Amniotic stem cell (primary cell): ENCODE results near the gene MYOG.
A peak's percentile ranks its signal among the peaks of the same experiment; 100 is the strongest.

Source experiments
- DNase-seq: peaks from one replicate; lab custom pipeline; 2025; lab: John Stamatoyannopoulos, UW

The MYOG gene

GRCh38 chr1:203072002-203072602 is 13.7 kb downstream of the MYOG start:
- no peak for DNase-seq

GRCh38 chr1:203069030-203069747 is 16.6 kb downstream of the MYOG start:
- DNase-seq: no peak

DNA sequence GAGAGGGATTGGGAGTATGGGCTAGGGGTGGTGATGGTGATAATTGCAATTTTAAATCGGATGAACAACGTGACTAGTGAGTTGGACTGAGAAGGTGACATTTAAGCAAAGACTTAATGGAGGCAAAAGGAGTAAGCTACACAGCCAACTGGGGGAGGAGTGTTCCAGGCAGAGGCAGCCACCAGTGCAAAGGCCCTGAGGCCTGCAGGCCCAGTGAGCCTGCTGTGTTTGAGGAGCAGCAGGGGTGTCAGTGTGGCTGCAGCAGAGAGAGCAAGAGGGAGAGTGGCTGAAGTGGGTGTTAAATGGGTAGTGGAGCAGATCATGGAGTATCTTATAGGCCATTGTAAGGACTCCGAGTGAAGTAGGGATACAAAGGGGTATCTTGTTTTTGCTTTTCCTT is 18.8 kb downstream of the MYOG start:
- DNase-seq: no peak

DNA sequence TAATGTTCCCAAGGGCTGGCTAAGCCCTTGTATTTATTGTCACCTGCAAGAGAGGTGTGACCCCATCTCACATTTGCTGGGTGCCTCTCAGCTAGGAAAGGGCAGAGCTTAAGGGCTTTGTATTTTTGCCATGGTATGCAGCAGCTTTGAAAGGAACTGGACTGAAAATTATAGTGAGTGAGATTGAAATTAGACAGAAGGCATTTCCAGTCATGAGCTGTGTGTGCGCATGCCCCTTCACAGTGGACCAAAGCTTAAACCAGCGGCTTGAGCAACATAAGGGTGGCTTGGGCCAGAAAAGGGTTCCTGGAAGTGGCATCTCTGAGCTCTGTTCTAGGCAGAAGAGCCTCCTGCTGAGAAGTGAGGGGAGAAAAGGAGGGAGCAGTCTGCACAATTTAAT is 19.8 kb downstream of the MYOG start:
- DNase-seq: no peak

- DNase-seq: no peak
Observed at GRCh38 chr1:203065191-203065590, 20.6 kb downstream of the MYOG start.

DNA sequence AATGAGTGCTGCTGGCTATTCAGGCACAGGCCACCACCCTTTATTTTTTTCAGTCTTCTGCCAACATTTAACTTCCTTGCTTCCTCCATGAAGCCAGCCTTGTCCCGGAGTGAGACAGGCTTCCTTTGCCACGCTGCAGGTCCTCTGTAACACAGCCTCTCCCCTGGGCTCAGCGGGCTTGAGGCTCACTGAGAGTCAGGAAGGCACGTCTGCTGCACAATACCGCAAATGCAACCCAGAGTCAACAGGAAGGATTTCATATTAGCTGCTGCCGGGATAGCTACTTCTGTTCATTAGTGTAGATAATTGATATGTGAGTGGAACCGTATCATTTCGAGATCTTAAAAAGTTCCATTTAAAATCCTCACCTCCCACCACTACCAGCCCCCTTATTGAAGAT is 22.5 kb downstream of the MYOG start:
- no peak for DNase-seq

GRCh38 chr1:203060115-203060514 is 25.7 kb downstream of the MYOG start:
- DNase-seq: no peak

DNA sequence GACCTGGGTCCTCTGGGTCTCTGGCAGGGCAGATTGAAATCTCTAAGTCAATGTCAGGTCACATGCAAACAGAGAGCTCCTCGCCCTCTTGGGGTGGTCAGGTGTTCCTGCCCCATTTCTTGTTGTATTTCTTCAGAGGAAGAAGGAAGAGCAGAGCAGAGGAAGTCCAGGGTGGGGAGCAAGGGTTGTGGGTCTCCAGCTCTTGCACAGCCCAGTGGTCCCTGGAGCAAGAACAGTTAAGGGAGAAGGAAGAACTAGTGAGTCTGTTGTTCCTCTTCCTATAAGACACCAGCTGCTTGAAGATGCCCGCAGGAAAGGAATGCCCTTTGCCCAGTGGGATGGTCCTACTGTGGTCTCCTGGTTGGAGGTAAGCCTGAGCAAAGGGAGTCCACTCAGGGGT is 26.3 kb downstream of the MYOG start:
- no peak for DNase-seq

DNA sequence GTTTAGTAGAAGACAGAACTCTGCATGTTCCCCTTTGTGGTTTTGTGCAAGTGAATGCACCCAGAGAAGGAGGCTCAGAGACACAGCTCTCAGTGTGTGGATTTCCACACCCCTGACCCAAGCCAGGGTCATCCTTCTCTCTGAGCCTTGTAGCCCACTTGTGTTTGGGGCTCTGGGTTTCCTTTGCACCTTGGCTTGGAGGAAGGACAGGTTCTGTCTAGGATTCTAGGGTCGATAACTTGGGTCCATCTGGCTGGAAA is 27.2 kb downstream of the MYOG start:
- no peak for DNase-seq

GRCh38 chr1:203057911-203058675 is 27.7 kb downstream of the MYOG start:
- peak; percentile 20 for DNase-seq

- no peak for DNase-seq
Observed at GRCh38 chr1:203056516-203056915, 29.3 kb downstream of the MYOG start.

- no peak for DNase-seq
Observed at GRCh38 chr1:203056012-203056411, 29.8 kb downstream of the MYOG start.

- DNase-seq: no peak
Observed at GRCh38 chr1:203055161-203055799, 30.5 kb downstream of the MYOG start.

DNA sequence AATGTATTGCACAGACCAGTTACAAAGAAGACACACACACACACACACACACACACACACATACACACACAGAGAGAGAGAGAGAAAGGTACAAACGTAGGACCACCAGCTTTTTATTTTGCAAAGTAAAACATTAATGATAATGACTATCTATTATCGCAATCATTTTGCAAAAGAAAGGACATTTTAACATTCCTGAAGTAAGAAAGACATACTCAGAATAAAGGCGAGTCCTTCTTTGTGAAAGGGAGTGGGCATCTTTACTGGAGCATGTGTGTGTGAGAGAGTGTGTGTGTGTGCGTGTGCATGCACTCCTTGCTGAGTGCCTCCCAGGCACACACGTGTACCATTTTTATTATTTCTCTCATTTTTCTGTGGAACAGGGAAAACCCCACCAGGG is 31.2 kb downstream of the MYOG start:
- no peak for DNase-seq

- no peak for DNase-seq
Observed at GRCh38 chr1:203054184-203054583, 31.6 kb downstream of the MYOG start.

- DNase-seq: no peak
Observed at GRCh38 chr1:203052601-203053000, 33.2 kb downstream of the MYOG start.

- no peak for DNase-seq
Observed at GRCh38 chr1:203051841-203052324, 33.9 kb downstream of the MYOG start.

- DNase-seq: no peak
Observed at GRCh38 chr1:203050826-203051225, 35.0 kb downstream of the MYOG start.

DNA sequence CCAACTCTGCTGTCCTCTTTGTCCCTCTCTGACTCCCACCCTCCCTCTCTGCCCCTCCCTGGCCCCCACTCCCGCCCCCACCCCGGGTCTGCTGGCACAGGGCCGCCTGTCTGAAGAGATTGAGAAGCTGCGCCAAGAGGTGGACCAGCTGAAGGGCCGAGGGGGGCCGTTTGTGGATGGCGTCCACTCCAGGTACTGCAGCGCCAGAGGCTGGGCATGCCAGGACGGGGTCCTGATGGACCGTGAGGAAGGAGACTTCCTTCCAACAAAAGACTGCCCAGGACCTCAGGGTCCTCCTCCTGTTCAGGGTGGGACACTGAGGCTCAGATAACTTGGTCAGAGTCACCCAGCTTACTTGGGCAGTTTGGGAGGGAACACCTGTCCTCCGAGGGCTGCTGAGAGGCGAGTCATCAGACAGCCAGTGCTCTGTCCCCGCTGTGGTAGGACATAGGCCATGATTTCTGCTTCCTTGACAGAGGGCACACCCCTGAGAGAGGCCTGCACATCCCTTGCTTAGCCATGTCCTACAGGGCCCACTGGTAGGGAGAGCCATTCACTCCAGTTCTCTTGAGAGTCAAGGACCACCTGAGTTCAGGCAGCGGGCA is 36.1 kb downstream of the MYOG start:
- no peak for DNase-seq

DNA sequence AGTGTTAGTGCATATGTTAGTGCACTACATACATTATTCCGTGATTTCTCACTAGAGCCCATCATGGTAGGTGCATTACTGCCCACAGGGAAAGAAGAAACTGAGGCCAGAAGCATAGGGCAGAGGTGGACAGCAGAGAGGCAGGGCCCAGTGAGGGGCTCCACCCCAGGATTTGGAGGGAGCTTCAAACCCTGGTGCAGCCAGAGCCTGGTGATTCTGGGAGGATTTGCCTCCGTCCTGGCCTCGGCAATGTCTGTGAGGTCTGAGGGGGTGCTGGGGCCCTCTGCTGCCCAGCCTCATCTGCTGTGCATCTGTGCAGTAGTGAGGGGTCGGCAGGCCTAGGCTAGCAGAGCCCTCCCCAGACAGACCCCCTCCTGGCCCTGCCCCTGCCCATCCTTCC is 36.7 kb downstream of the MYOG start:
- DNase-seq: no peak

DNA sequence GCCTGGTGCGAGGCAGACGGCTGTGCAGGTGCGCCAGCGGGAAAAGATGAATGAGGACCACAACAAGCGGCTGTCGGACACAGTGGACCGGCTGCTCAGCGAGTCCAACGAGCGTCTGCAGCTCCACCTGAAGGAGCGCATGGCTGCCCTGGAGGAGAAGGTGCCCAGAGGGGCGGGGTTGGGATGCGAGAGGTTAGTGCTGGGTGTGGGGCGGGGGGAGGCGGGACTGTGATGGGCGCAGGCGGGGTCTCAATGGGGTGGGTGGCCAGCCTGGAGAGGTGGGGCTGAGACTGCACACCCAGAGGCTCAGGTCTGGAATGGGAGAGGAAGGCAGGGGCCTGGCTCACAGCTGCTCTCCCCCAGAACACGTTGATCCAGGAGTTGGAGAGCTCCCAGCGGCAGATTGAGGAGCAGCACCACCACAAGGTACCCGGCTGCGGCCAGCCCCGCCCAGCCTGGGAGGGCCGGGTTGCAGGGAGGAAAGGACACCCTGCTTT is 37.2 kb downstream of the MYOG start:
- no peak for DNase-seq

DNA sequence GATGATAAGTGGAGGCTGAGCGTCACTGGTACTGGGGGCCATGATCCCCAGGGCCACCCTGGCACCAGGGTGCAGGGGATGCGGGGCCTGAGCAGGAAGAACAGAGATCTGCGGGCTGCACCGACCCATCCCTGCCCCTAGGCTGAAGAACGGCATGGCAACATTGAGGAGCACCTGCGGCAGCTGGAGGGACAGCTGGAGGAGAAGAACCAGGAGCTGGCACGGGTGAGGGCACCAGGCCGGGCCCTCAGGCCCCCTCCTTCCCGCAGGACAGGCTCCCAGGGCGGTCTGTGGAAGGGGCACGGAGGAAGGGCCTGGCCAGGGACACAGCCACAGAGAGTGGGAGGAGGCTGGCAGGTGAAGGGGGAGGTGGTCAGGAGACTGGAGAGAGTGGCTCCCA is 37.7 kb downstream of the MYOG start:
- no peak for DNase-seq
